Activated naive CD4-positive, alpha-beta T cell treated with anti-CD3 and anti-CD28 coated beads, Interleukin-2, amount 50 U/mL, for 16 hours (primary cell): ENCODE results near the gene DOCK6.

ENCODE experiments used
- DNase-seq: peaks from one replicate; pipeline ENCODE4 v3.0.0-alpha.2; 2020

Gene DOCK6, protein sequence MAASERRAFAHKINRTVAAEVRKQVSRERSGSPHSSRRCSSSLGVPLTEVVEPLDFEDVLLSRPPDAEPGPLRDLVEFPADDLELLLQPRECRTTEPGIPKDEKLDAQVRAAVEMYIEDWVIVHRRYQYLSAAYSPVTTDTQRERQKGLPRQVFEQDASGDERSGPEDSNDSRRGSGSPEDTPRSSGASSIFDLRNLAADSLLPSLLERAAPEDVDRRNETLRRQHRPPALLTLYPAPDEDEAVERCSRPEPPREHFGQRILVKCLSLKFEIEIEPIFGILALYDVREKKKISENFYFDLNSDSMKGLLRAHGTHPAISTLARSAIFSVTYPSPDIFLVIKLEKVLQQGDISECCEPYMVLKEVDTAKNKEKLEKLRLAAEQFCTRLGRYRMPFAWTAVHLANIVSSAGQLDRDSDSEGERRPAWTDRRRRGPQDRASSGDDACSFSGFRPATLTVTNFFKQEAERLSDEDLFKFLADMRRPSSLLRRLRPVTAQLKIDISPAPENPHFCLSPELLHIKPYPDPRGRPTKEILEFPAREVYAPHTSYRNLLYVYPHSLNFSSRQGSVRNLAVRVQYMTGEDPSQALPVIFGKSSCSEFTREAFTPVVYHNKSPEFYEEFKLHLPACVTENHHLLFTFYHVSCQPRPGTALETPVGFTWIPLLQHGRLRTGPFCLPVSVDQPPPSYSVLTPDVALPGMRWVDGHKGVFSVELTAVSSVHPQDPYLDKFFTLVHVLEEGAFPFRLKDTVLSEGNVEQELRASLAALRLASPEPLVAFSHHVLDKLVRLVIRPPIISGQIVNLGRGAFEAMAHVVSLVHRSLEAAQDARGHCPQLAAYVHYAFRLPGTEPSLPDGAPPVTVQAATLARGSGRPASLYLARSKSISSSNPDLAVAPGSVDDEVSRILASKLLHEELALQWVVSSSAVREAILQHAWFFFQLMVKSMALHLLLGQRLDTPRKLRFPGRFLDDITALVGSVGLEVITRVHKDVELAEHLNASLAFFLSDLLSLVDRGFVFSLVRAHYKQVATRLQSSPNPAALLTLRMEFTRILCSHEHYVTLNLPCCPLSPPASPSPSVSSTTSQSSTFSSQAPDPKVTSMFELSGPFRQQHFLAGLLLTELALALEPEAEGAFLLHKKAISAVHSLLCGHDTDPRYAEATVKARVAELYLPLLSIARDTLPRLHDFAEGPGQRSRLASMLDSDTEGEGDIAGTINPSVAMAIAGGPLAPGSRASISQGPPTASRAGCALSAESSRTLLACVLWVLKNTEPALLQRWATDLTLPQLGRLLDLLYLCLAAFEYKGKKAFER (N-terminal part only)

GRCh38 chr19:11261971-11262839 is at the start of gene DOCK6:
Gene DOCK6 (minus strand): TSS chr19:11262524. CDS start chr19:11262440, 84 bp downstream.
- peak; percentile 39 for DNase-seq

DNA sequence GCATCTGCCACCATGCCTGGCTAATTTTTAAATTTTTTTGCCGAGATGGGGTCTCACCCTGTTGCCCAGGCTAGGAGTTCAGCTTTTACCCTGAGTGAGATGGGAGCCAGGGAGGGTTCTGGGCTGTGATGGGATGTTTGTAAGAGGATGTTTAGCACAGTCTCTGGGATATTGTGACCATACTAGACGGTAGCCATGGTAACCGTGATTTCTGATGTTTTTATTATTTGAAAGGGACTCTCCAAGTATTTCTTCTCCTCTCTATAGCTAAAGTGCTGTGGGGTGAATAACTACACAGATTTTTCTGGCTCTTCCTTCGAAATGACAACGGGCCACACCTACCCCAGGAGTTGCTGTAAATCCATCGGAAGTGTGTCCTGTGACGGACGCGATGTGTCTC is 44.0 kb upstream of the DOCK6 start:
- no peak for DNase-seq

DNA sequence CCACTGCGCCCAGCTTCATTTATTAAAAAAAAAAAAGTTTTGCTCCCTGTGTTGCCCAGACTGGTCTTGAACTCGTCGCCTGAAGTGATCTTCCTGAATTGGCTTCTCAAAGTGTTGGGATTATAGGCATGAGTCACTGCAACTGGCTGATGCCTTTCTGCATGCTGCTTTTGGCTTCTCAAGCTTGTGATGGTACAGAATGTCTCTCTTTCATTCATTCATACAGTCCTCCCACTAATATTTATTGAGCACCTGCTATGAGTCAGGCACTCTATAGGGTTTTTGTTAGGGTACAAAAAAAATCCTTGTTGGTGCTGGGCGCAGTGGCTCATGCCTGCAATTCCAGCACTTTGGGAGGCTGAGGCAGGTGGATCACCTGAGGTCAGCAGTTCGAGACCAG is 42.6 kb upstream of the DOCK6 start:
- DNase-seq = no peak

GRCh38 chr19:11300811-11301120 is 38.4 kb upstream of the DOCK6 start:
- DNase-seq = no peak

DNA sequence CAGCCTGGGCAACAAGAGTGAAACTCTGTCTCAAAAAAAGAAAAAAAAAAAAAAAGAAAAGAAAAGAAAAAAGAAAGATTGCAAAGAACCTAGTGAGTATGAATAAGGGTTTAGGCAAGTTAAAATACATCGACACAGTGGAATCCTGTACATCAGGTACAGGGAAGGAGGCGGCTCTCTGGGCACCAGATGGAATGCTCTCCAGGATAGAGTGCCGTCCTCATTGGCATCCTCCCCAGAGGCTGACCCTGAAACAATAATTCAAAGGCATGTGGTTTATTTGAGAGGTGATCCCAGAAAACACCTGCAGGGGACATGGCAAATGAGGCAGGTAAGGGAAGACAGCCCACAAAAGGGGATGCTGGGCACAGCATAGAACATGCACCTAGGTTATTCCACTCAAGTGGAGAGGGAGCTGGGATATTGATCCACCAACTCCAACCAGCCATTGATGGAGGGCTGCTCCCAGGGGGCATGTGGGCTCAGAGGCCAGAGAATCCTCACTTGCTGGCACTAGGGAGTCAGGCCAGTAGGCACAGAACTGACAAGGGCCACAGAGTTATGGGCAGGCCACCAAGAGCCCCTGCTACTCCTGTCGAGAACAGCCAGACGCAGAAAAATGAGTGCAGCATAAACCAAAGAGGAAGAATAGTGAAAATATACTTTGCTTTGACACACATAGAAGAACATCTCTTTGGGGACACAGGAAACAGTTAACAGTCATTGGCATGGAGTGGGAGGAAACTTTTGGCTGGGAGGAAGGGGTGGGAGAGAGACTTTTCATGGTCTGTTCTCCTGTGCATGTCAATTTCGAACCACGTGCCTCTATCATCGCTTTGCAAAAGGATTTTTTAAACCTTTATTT is 37.9 kb upstream of the DOCK6 start:
- DNase-seq = no peak

GRCh38 chr19:11296264-11296663 is 33.9 kb upstream of the DOCK6 start:
- no peak for DNase-seq

- no peak for DNase-seq
Measured at GRCh38 chr19:11295665-11296245, 33.4 kb upstream of the DOCK6 start, which contains the start of gene TSPAN16. Gene TSPAN16 (plus strand): TSS chr19:11296160. CDS start chr19:11296298, 138 bp downstream.

GRCh38 chr19:11295180-11295579 is 32.9 kb upstream of the DOCK6 start:
- no peak for DNase-seq

GRCh38 chr19:11293433-11294389 is 31.4 kb upstream of the DOCK6 start:
- peak; percentile 85 for DNase-seq

DNA sequence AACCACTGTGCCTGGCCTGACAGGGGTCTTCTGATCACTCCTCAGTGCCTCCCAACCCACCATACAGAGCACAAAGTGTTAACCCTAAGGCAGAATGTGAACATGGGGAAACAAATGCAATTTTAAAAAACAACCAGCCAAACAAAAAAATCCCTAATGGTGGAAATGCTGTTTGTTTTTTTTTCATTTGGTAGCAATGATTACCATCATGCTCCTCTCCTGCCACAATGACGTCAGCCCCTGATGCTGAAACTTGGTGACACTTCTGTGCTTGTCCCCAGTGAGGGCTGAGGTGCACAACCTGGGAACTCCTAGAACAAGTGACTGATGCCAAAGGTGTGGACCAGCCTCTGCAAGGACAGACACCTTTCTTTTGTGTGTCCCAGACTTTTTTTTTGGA is 29.7 kb upstream of the DOCK6 start:
- DNase-seq = no peak

- DNase-seq = no peak
Measured at GRCh38 chr19:11291415-11291814, 29.1 kb upstream of the DOCK6 start.

DNA sequence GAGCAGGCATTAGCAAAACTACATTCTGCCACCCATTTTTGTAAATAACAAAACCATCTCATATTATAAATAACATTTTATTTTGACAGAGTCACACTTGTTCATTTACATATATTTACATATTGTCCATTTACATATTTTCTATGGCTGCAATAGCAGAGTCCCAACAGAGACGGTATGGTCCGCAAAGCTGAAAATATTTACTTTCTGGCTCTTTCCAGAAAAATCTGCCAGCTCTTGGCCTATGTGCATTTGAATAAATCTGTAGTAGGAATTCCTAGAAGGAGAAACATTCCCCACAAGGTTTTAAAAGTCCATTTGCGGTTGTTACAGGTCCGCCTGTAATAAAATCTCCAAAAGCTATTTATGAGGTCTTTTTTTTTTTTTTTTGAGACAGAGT is 27.9 kb upstream of the DOCK6 start:
- DNase-seq = no peak

GRCh38 chr19:11288349-11288748 is 26.0 kb upstream of the DOCK6 start:
- DNase-seq = no peak

DNA sequence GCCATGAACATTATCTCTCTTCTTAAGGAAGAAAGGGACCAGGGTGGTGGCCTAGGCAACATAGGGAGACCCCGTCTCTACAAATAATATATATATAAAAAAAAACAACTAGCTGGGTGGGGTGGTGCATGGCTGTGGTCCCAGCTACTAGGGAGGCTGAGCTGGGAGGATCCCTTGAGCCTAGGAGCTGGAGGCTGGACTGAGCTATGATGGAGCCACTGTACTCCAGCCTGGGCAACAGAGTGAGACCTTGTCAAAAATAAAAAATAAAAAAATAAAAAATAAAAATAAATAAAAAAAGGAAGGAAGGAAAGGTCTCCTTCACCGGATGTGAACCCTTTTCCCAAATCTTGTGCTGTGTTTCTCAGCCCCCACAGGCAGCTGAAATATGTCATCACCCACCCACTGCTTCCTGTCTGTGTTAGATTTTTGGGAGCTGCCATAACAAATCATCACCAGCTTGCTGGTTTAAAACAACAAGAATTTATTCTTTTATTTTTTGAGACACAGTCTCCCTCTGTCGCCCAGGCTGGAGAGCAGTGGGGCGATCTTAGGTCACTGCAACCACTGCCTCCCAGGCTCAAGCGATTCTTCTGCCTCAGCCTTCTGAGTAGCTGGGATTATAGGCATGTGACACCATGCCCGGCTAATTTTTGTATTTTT is 24.1 kb upstream of the DOCK6 start:
- no peak for DNase-seq

- no peak for DNase-seq
Measured at GRCh38 chr19:11284515-11284914, 22.2 kb upstream of the DOCK6 start.

- DNase-seq = no peak
Measured at GRCh38 chr19:11281356-11282049, 19.2 kb upstream of the DOCK6 start.

DNA sequence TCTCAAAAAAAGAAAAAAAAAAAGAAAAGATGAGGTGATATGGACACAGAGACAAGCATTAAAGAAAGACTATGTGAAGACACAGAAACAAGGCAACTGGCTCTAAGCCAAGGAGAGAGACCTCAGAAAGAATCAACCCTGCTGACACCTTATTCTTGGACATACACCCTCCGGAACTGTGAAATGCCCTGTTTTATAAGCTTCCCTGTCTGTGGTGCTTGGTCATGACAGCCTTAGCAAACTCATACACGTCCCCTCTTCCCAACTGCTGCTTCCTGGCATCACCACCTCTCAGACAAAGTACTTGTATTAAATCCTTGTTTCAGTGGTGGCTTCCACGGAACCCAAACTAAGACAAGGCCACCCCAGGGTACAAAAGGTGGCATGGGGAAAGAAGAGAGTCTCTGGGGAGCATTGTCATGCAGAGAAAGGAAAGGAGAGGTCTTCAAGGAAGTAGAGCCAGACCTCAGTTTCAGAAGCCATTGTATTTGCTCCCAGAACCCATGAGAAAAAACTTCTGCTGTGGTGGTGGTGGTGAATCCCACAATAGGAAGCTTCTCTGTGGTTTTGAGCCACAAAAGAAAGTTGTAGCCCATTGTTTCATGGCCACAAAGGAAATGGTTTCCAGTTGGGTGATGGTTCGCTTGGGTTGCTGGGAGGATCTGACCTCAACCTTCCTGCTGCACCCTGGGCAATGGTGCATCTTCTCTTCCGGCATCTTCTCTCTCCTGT is 17.3 kb upstream of the DOCK6 start:
- DNase-seq = no peak

DNA sequence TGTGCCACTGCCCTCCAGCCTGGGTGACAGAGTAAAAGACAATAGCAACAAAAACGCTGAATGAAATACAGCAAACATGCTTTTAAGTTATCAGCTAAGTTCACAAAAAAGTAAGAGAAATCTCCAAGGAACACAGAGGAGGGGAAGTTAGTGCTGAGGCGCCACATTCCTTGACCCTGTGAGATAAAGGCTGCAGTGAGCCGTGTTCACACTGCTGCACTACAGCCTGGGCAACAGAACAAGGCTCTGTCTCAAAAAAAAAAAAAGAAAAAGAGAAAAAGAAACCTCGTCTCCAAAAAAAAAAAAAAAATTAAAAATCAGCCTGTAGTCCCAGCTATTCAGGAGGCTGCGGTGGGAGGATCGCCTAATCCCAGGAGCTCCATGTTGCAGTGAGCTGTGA is 16.3 kb upstream of the DOCK6 start:
- no peak for DNase-seq
